ENCODE measurements around the gene ATXN1.

DNA sequence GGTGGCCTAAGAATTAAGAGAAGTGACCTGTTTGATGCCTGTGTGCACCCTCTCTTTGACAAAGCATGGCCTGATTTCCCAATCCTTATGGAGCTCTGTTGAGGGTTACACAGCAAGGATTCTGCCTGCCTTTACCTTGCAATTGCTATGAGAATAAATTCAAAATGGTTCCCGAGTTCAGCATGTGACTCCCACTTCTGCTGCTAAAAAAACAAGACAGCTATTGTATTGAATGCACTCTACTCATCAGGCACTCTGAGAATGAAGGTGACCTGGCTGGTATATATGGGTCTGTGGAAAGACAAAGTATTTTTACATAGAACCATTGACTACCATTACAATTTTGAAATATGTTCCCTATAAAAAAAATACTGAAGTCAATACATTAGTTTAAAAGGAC is 190.3 kb downstream of the ATXN1 start:
- TF ChIP-seq, protein P1, sequence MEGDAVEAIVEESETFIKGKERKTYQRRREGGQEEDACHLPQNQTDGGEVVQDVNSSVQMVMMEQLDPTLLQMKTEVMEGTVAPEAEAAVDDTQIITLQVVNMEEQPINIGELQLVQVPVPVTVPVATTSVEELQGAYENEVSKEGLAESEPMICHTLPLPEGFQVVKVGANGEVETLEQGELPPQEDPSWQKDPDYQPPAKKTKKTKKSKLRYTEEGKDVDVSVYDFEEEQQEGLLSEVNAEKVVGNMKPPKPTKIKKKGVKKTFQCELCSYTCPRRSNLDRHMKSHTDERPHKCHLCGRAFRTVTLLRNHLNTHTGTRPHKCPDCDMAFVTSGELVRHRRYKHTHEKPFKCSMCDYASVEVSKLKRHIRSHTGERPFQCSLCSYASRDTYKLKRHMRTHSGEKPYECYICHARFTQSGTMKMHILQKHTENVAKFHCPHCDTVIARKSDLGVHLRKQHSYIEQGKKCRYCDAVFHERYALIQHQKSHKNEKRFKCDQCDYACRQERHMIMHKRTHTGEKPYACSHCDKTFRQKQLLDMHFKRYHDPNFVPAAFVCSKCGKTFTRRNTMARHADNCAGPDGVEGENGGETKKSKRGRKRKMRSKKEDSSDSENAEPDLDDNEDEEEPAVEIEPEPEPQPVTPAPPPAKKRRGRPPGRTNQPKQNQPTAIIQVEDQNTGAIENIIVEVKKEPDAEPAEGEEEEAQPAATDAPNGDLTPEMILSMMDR (IDR thresholded peaks at IDR 0.05) = no peak
- TF ChIP-seq NR1H2 (CRISPR knock-in tag; IDR thresholded peaks at IDR 0.05) = no peak
- no peak for TF ChIP-seq SP1 (CRISPR knock-in tag; conservative IDR thresholded peaks at IDR 0.05)
- TF ChIP-seq NFYB (CRISPR knock-in tag; conservative IDR thresholded peaks at IDR 0.05; ENCODE audit: low read depth) = no peak
- TF ChIP-seq ZNF219 (CRISPR knock-in tag; IDR thresholded peaks at IDR 0.05; ENCODE audit: borderline replicate concordance) = no peak
- TF ChIP-seq ZNF416 (CRISPR knock-in tag; IDR thresholded peaks at IDR 0.05) = no peak
- no peak for TF ChIP-seq ATF2 (CRISPR knock-in tag; IDR thresholded peaks at IDR 0.05; ENCODE audit: borderline replicate concordance, low read depth)

Measured in WTC11 (cell line).